Rectal smooth muscle tissue (tissue), 1 donor: Measurements from ENCODE around the gene TYROBP.
A peak's percentile ranks its signal among the peaks of the same experiment; 100 is the strongest.
"Not testable (repeated sequence)": the region's sequence is repeated elsewhere in the genome, so short reads cannot be mapped to it uniquely, and the experiment has no call there.

Experiments used
- H3K27ac ChIP-seq: one replicate; pipeline ENCODE4 v1.7.0; 2013; ENCODE audit warnings: low read depth, low read length, inconsistent platforms
- H3K27me3 ChIP-seq: one replicate; pipeline ENCODE4 v1.7.0; 2013; ENCODE audit warnings: low read length; ENCODE audit not compliant: control insufficient read depth, insufficient read depth
- H3K36me3 ChIP-seq: one replicate; pipeline ENCODE4 v1.7.0; 2013; ENCODE audit warnings: low read length; ENCODE audit not compliant: control insufficient read depth, insufficient read depth
- H3K4me1 ChIP-seq: one replicate; pipeline ENCODE4 v1.7.0; 2013; ENCODE audit warnings: low read length; ENCODE audit not compliant: control insufficient read depth, insufficient read depth
- H3K4me3 ChIP-seq: one replicate; pipeline ENCODE4 v1.7.0; 2013; ENCODE audit warnings: low read length
- H3K9ac ChIP-seq: one replicate; pipeline ENCODE4 v1.7.0; 2013; ENCODE audit warnings: low read length

Gene TYROBP

DNA sequence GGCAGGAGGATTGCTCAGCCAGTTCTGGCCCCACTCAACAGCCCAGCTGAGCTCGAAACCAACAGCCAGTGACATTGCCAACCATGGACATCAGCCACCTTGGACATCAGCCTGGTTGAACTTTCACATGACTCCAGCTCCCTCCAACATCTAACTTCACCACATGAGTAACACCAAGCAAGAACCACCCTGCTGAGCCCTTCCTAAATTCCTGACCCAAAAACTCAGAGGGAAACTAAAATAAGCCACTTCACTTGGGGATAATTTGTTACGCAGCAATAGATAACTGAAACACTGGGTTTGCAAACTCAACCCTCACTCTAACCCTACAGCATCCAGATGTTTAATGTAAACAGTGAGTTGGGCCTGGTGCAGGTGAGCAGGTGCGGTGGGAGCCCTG, 17.4 kb upstream of the TYROBP start:
- Histone ChIP-seq H3K36me3 (no peaks in the 10 kb centered on the region), H3K9ac (no peak overlapping the region), H3K27me3 (no peaks in the 10 kb centered on the region), H3K4me1 (no peaks in the 10 kb centered on the region), H3K27ac (no peak overlapping the region), H3K4me3 (no peak overlapping the region)

DNA sequence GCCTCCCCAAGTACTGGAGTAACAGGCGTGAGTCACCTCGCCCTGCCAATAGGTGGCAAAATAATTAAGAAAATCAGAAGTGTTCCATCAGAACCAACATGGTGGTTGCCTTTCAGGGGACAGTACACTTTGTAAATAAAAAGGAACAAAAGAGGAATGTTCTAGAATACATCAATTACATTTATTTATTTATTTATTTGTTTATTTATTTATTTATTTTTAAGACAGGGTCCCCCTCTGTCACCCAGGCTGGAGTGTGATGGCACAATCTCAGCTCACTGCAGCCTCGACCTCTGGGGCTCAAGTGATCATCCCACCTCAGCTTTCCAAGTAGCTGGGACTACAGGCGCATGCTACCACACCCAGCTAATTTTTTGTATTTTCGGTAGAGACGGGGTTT, 12.9 kb upstream of the TYROBP start:
- Histone ChIP-seq H3K4me3 (no peak overlapping the region), H3K4me1 (no peaks in the 10 kb centered on the region), H3K36me3 (no peaks in the 10 kb centered on the region), H3K27me3 (no peaks in the 10 kb centered on the region), H3K9ac (no peak overlapping the region), H3K27ac (no peak overlapping the region)

DNA sequence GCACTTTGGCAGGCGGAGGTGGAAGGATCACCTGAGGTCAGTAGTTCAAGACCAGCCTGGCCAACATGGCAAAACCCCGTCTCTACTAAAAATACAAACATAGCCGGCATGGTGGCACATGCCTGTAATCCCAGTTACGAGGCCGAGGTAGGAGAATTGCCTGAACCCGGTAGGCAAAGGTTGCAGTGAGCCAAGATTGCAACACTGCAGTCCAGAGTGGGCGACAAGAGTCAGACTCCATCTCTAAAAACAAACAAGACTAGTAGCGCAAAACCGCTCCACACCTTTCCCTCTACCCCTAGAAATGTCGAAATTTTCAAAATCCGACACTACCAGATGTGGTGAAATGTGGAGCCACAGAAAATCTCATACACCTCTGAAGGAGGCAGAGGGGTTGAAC, 11.2 kb upstream of the TYROBP start:
- H3K9ac ChIP-seq: no peak overlapping the region
- no peak overlapping the region for H3K27ac ChIP-seq
- no peaks in the 10 kb centered on the region for H3K27me3 ChIP-seq
- no peaks in the 10 kb centered on the region for H3K36me3 ChIP-seq
- no peak overlapping the region for H3K4me3 ChIP-seq
- H3K4me1 ChIP-seq: no peaks in the 10 kb centered on the region

DNA sequence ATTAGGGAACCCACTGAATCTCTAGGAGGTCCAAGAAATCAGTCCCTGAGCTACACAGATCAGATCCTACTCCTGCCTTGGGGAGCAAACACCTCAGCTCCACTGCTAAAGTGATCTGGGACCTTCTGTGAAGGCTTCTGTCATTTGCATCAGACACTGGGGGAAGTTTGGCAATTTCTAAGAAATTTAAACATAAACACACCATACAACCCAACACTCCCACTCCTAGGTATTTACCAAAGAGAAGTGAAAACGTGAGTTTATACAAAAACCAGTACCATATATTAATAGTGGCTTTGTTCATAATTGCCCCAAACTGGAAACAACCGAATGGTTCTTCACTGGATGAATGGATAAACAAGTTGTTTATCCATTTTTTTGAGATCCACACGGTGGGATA, 7.3 kb upstream of the TYROBP start:
- Histone ChIP-seq H3K4me1 (no peaks in the 10 kb centered on the region), H3K36me3 (no peaks in the 10 kb centered on the region), H3K27me3 (no peaks in the 10 kb centered on the region), H3K27ac (no peak overlapping the region), H3K9ac (no peak overlapping the region), H3K4me3 (no peak overlapping the region)

DNA sequence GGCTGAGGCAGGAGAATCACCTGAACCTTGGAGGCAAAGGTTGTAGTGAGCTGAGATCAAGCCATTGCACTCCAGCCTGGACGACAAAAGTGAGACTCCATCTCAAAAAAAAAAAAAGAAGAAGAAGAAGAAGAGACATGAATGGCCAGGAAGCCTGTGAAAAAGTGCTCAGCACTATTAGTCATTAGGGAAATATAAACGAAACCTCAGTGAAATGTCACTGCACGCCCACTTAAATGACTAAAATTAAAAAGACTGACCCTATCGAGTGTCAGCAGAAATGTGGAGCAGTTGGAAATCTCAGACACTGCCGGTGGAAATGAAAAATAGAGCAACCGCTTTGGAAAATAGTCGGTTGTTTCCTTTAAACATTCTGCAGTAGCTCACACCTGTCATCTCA, 5.5 kb upstream of the TYROBP start:
- no peak overlapping the region for H3K4me3 ChIP-seq
- H3K27ac ChIP-seq: no peak overlapping the region
- H3K9ac ChIP-seq: no peak overlapping the region
- H3K27me3 ChIP-seq: no peaks in the 10 kb centered on the region
- H3K4me1 ChIP-seq: no peaks in the 10 kb centered on the region
- no peaks in the 10 kb centered on the region for H3K36me3 ChIP-seq

DNA sequence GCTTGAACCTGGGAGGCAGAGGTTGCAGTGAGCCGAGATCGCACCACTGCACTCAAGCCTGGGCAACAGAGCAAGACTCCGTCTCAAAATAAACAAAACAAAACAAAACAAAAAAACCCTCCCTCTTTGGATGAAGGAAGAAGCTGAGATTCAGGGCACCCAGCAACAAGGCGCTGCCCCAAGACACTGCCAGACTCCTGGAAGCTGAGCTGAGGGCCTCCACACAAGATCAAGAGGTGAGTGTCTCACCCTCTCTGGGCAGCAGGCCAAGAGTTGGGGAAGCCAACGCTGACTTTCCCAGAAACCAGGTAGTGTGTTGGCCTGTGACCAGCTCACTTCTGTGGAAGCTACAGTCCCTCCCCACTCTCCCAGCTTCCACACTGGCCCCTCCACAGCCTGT, 3.7 kb upstream of the TYROBP start:
- no peaks in the 10 kb centered on the region for H3K36me3 ChIP-seq
- H3K4me1 ChIP-seq: no peaks in the 10 kb centered on the region
- H3K27me3 ChIP-seq: no peaks in the 10 kb centered on the region
- H3K27ac ChIP-seq: no peak overlapping the region
- no peak overlapping the region for H3K4me3 ChIP-seq
- no peak overlapping the region for H3K9ac ChIP-seq

DNA sequence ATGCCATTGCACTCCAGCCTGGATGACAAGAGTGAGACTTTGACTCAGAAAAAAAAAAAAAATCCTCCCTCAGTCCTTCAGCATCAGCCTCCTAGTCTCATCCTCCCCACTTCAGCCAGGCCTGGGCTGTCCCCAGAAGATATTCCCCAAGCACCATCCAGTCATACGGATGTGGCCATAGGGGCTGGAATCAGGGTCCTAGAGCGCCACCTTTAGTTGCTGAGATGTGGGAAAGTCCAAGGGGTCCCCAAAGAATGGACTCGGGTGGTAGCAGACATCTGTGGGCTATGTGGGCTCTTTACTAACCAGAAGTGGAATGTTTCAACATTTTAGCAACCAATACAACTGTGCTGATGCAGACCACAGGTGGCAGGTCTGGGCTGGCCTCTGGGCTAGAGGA, 3.1 kb upstream of the TYROBP start:
- Histone ChIP-seq H3K9ac (no peak overlapping the region), H3K27me3 (no peaks in the 10 kb centered on the region), H3K36me3 (no peaks in the 10 kb centered on the region), H3K4me1 (no peaks in the 10 kb centered on the region), H3K4me3 (no peak overlapping the region), H3K27ac (no peak overlapping the region)

DNA sequence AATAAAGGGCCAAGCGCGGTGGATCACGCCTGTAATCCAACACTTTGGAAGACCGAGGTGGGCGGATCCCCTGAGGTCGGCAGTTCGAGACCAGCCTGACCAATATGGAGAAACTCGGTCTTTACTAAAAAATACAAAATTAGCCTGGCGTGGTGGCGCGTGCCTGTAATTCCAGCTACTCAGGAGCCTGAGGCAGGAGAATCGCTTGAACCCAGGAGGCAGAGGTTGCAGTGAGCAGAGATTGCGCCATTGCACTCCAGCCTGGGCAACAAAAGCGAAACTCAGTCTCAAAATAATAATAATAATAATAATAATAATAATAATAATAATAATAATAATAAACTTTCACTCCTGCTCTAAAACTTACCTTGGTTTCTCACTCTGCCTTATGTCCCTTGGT, 2.3 kb upstream of the TYROBP start:
- H3K27me3 ChIP-seq, H3K9ac ChIP-seq, H3K27ac ChIP-seq, H3K4me1 ChIP-seq, H3K4me3 ChIP-seq, H3K36me3 ChIP-seq: not testable (repeated sequence)

DNA sequence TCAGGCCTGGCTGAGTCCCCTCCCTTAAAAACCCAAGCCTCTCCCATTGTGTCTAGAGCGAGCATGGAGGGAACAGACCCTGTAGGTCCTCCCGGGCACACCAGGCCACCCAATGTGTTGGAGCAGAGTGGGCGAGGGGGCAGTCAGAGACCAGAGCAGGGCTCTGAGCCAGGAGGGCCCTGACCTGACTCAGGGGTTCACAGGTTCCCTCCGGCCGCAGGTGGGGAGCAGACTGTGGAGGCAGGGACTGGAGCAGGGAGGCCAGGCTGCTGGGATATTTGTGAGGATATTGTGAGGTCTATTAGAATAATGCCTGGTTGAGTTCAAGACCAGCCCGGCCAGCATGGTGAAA, 1.6 kb upstream of the TYROBP start:
- Histone ChIP-seq H3K27me3 (no peaks in the 10 kb centered on the region), H3K27ac (peak overlapping the region; percentile 48), H3K36me3 (no peaks in the 10 kb centered on the region), H3K9ac (peak overlapping the region; percentile 30), H3K4me1 (no peaks in the 10 kb centered on the region), H3K4me3 (no peak overlapping the region)

DNA sequence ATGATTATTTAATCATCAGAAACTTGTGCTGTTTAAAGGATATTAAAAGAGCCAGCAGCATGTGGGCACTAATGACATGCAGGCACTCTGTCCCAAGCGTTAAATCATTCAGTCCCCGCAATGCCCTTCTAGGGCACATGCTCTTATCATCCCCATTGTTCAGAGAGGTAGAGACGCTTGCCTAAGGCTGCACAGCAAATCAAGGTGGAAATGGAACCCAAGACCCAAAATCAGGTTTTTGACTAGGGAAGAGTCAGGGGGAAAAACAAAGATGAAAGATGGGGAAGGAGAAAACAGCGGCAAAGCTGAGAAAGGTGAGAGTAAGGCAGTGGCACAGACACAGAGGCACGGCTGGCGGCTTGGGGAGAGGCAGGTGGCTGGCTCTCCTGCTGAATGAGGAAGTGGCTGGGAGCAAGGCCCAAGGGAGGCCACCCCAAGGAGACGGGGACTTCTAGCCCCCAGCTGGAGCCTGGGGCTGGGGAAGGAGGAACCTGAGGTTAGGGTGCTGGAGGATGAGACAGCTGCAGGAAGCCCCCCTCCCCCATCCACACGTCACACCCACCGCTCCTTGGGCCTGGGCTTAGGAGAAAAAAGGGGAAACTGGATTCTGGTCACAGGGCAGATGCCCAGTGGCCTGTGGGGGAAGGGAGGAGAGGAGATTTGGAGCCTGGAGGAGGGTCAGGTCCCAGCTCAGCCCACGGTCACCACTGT, 1.0 kb upstream of the TYROBP start:
- Histone ChIP-seq H3K36me3 (no peaks in the 10 kb centered on the region), H3K4me1 (no peaks in the 10 kb centered on the region), H3K4me3 (no peak overlapping the region), H3K27me3 (no peaks in the 10 kb centered on the region), H3K27ac (peak overlapping the region; percentile 14), H3K9ac (peak overlapping the region; percentile 30)

DNA sequence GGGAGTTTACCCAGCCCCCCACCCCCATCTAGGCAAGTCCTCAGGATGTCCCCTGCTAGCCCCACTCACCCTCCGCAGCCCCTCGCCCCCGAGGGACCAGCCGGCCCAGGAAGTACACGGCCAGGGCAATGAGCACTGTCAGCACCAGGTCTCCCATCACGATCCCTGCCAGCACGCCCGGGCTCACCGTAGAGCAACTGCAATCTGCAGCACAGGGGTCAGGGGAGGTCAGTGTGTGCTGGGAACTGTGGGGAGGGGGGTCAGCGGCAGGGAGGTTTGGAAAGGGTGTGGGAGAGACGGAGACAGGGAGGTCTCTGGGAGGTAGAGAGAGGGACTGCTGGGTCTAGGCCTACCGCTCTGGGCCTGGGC, 734 bp downstream of the TYROBP start:
- Histone ChIP-seq H3K9ac (no peak overlapping the region), H3K27me3 (no peaks in the 10 kb centered on the region), H3K27ac (peak overlapping the region; percentile 28), H3K4me3 (peak overlapping the region; percentile 32), H3K4me1 (no peaks in the 10 kb centered on the region), H3K36me3 (no peaks in the 10 kb centered on the region)

DNA sequence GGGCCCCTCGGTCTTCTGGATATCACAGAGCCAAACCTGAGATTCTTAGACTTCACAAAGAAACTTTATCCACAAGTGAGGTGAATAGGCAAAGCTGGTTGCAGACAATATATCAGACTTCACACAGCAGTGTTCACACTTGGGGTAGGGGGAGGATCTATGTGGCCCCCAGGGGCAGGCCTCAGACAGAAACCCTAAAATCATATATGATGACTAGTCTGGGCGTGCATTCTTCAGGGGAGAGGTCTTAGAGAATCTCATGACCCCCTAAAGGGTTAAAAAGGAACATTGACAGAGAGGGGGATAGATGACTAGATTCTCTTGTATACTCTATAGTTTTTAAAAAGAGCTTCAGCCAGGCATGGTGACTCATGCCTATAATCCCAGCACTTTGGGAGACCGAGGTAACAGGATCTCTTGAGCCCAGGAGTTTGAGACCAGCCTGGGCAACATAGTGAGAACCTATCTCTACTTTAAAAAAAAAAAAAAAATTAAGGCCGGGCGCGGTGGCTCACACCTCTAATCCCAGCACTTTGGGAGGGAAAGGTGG, 2.8 kb downstream of the TYROBP start:
- H3K4me3 ChIP-seq: no peak overlapping the region
- H3K9ac ChIP-seq: no peak overlapping the region
- H3K27me3 ChIP-seq: no peaks in the 10 kb centered on the region
- H3K4me1 ChIP-seq: no peaks in the 10 kb centered on the region
- no peak overlapping the region for H3K27ac ChIP-seq
- no peaks in the 10 kb centered on the region for H3K36me3 ChIP-seq

DNA sequence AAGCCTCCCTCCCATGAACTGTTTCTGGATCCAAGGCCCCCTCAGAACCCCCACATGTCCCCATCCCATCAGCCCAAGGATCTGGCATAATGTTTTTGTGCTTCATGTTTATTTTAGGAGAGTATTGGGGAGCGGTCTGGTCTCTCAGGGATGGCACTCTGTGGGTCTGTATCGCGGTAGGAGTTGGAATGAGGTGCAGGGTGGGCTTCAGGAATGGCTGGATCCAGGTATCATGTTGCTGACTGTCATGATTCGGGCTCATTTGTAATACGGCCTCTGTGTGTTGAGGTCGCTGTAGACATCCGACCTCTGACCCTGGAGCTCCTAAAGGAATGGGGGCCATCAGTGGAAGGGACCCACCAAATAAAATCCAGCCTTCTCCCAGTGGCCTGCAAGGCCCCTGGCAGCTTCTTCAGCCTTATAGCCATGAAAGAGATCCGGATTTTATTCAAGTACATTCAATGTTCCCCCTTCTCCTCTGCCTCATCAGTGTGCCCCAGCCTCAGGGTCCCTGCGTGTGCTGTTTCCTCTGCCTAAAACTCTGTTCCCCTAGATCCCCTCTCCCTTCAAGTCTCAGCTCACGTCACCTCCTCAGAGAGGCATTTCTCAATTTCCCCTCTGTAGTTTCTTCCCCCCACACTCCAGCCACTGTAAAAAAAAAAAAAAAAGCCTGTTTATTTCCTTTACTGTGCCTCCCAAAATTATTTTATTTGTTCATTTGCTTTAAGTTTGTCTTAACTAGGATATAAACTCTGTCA, 3.6 kb downstream of the TYROBP start:
- Histone ChIP-seq H3K27ac (no peak overlapping the region), H3K27me3 (no peaks in the 10 kb centered on the region), H3K36me3 (no peaks in the 10 kb centered on the region), H3K4me1 (no peaks in the 10 kb centered on the region), H3K4me3 (no peak overlapping the region), H3K9ac (no peak overlapping the region)
